Suprapubic skin (tissue), 4 donors: ENCODE measurements around the gene ZFR2. TPM values are rescaled to one million over a fixed set of nuclear protein-coding genes. Genes with fewer than 3 reads are reported as not detected.

Experiments
- DNase-seq, 2 donors: peaks; one replicate each; pipeline ENCODE4 v3.0.0-alpha.2; 2019; ENCODE audit warnings: low spot score in 2 of 2
- H3K27ac ChIP-seq: fragments of 200-600 bp; sonication (generic); one replicate; pipeline ENCODE4 v1.5.1; 2019
- H3K27me3 ChIP-seq: fragments of 200-600 bp; sonication (generic); one replicate; pipeline ENCODE4 v1.5.1; 2019
- H3K36me3 ChIP-seq: fragments of 200-600 bp; sonication (generic); one replicate; pipeline ENCODE4 v1.5.1; 2019
- H3K4me1 ChIP-seq: fragments of 200-600 bp; sonication (generic); one replicate; pipeline ENCODE4 v1.5.1; 2019
- H3K4me3 ChIP-seq: fragments of 200-600 bp; sonication (generic); one replicate; pipeline ENCODE4 v1.5.1; 2019; ENCODE audit warnings: mild to moderate bottlenecking
- H3K9me3 ChIP-seq: fragments of 200-600 bp; sonication (generic); one replicate; pipeline ENCODE4 v1.5.1; 2019
- EP300 ChIP-seq: sonication (generic); formaldehyde crosslinking; IDR thresholded peaks from one replicate; pipeline ENCODE4 v1.6.1; 2017; ENCODE audit warnings: antibody characterized with exemption
- POLR2A ChIP-seq, 2 donors: fragments of 450-650 bp; IDR thresholded peaks; one replicate each; pipeline ENCODE4 v1.6.1; 2017; ENCODE audit warnings: antibody characterized with exemption in 2 of 2, mild to moderate bottlenecking in 2 of 2, moderate library complexity in 2 of 2
- POLR2AphosphoS5 ChIP-seq, 3 donors: sonication (generic); formaldehyde crosslinking; IDR thresholded peaks; one replicate each; pipeline ENCODE4 v1.6.1; 2017; ENCODE audit warnings: antibody characterized with exemption in 3 of 3
- WGBS: methylation state at CpG from one replicate; pipeline ENCODE4 v1.1.5; 2018; 5-methylcytosine and 5-hydroxymethylcytosine counted together
- total RNA-seq, 4 donors: library from RNA; depleted of rRNA; stranded (reverse); fragments of >200 nt; gene quantifications; one replicate each; pipeline ENCODE4 v1.1.0, GENCODE V29; 2016
- TF ChIP-seq, protein P1 (sequence below), 2 donors: fragments of 200-600 bp in 1 of 2; fragments of 450-650 bp in 1 of 2; sonication (generic) in 1 of 2; IDR thresholded peaks; one replicate each; pipeline ENCODE4 v1.5.1; 2016 to 2019; ENCODE audit warnings: antibody characterized with exemption in 2 of 2, mild to moderate bottlenecking in 1 of 2, moderate library complexity in 1 of 2

Gene ZFR2
- total RNA-seq, 4 donors from 2014 or later = 2.5 to 4.8 TPM; not detected in 2

DNA sequence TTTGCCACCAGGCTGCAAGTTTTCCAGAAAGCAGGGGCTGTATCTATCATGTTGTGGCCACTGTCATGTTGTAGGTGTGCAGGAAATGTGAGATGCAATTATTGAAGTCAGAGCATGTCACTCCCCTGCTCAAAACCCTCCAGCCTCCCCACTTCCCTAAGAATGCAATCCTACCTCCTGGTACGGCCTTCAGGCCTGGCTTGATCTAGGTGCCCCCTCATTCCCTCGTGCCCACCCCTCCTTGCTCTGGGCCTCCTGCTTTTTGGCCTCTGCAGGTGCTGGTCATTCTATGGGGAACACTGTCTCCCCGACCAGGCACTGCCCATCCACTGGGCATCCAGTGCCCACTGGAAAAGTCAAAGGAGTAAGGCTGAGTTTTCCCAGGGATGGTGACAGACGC is 54.2 kb downstream of the ZFR2 start:
- WGBS = 90% methylated on average over 4 of the region's 4 CpGs
- TF ChIP-seq, protein P1, sequence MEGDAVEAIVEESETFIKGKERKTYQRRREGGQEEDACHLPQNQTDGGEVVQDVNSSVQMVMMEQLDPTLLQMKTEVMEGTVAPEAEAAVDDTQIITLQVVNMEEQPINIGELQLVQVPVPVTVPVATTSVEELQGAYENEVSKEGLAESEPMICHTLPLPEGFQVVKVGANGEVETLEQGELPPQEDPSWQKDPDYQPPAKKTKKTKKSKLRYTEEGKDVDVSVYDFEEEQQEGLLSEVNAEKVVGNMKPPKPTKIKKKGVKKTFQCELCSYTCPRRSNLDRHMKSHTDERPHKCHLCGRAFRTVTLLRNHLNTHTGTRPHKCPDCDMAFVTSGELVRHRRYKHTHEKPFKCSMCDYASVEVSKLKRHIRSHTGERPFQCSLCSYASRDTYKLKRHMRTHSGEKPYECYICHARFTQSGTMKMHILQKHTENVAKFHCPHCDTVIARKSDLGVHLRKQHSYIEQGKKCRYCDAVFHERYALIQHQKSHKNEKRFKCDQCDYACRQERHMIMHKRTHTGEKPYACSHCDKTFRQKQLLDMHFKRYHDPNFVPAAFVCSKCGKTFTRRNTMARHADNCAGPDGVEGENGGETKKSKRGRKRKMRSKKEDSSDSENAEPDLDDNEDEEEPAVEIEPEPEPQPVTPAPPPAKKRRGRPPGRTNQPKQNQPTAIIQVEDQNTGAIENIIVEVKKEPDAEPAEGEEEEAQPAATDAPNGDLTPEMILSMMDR (IDR thresholded peaks at IDR 0.05) = no peak
- TF ChIP-seq POLR2A (IDR thresholded peaks at IDR 0.05) (no peak), EP300 (no peak), POLR2AphosphoS5 (IDR thresholded peaks at IDR 0.05) (no peak)
- H3K4me1 ChIP-seq = peaks cover 9% of the 10 kb centered on the region
- H3K4me3 ChIP-seq = no peak overlapping the region
- no peaks in the 10 kb centered on the region for H3K36me3 ChIP-seq
- no peak for DNase-seq
- H3K9me3 ChIP-seq = no peaks in the 10 kb centered on the region
- peaks cover 10% of the 10 kb centered on the region for H3K27me3 ChIP-seq
- no peak overlapping the region for H3K27ac ChIP-seq

DNA sequence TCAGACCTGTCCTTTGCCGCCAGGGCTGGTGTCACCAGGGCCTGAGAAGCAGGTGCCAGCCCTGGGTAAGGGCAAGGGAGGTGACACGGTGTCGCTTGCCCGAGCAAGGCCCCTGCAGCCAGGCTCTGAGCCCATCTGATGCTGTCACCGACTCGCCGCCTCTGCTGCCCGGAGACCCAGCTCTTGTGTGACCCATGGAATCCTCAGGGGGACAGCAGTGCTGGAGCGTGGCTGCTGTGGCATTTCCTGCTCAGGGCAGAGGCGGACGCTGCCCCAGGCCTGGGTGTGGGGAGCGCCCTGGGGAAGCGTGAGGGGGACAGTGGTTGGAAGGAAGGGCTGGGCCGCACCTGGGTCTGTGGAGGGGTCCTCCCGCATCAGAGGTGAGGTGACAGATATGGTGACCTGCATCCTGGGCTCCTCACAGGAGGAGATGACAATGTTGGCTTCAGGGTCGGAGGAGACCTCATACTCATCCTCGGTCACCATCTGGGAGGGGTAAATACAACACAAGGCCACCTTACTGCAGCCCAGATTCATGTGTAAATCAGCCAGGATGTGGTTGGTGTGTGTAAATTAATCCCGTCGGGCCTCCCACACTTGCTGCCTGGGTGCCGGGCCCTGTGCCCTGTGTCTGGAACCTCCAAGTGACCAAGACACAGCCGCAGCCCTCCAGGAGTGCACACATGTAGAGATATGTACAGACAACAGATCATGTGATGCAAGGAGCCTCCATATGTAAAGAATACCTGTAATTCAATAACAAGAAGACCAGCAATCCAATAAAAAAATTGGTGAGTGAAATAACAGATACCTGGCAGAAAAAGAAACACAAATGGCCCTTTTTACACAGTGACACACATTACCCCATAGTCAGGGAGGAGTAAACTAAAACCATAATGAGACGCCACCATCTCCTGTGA is 55.1 kb downstream of the ZFR2 start:
- Histone ChIP-seq H3K9me3 (no peaks in the 10 kb centered on the region), H3K27ac (no peak overlapping the region), H3K27me3 (peaks cover 10% of the 10 kb centered on the region), H3K4me1 (peaks cover 7% of the 10 kb centered on the region), H3K4me3 (no peak overlapping the region), H3K36me3 (no peaks in the 10 kb centered on the region)
- 80% methylated on average over 13 of the region's 22 CpGs for WGBS
- TF ChIP-seq POLR2A (IDR thresholded peaks at IDR 0.05) (no peak), EP300 (no peak), POLR2AphosphoS5 (IDR thresholded peaks at IDR 0.05) (no peak)
- TF ChIP-seq, protein P1 (IDR thresholded peaks at IDR 0.05) = no peak
- DNase-seq = no peak

DNA sequence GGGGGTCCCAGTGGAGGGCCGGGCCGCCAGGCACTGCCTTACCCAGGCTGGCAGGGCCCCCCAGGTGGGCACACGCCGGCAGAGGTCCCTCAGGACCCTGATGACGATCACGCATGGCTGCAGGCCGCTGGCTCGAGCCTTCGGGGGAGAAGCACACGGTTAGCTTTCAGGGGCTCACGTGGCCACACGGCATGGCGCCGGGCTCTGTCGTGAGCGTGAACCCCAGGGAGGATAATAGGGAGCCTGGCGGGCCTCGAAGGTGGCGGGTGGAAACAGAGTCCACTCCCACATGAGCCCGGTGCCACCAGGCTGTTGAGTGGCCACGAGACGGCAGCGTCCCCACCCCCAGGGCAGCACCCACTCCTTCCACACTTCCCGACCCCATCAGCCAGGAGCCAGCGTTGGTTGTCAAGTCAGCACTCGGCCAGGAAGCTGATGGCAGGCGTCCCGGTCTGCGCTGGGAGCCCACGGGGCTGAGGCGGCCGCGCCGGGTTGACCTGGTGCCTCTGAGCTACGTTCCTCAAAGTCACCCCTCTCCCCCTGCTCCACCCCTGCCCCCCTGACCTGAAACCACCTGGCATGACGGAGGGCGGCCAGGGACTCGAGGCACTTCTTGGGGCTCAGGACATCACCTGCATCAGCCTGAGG is 58.0 kb downstream of the ZFR2 start:
- no peaks in the 10 kb centered on the region for H3K9me3 ChIP-seq
- H3K27me3 ChIP-seq = peaks cover 10% of the 10 kb centered on the region
- WGBS = 69% methylated on average over 18 of the region's 38 CpGs
- H3K27ac ChIP-seq = no peak overlapping the region
- TF ChIP-seq, protein P1 (IDR thresholded peaks at IDR 0.05) = no peak
- no peak for TF ChIP-seq POLR2A (IDR thresholded peaks at IDR 0.05)
- TF ChIP-seq POLR2AphosphoS5 (IDR thresholded peaks at IDR 0.05) = no peak
- TF ChIP-seq EP300 = no peak
- peaks cover 5% of the 10 kb centered on the region for H3K4me1 ChIP-seq
- H3K4me3 ChIP-seq = no peak overlapping the region
- DNase-seq = no peak
- H3K36me3 ChIP-seq = no peaks in the 10 kb centered on the region

DNA sequence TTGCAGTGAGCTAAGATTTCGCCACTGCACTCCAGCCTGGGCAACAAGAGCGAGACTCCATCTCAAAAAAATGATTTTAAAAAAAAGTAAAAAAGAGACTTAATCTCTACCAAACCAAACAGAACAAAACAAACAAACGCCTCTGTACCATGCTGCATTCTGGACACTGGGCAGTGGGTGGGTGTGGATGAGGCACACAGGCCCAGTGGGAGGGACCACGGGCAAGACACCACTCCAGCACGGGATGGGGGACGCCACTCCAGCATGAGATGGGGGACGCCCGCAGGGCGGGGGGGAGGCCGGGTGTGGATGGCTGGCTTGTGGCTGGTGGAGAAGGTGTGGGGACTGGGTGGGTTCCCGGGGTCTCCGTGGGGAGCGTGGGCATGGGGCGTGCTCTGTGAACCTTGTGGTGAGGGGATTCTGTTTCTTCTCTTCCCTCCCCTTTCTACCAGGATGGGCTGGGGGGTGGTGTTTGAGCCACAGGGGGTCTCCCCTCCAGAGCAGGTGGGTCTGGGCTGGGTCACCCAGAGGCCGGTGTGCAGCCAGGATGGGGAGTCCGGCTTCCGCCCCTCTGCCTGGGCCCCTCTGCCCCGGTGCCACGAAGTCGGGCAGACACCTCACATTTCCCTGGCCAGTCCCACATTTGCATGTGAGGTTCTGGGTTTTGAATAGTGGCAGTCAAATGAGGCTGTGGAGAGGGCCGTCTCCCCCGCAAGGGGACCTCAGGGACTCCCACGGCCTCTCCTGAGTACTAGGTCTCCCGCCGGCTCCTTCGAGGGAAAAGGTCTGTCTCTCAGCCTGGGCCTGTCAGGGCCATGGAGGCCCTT is 58.7 kb downstream of the ZFR2 start:
- WGBS = 82% methylated on average over 25 of the region's 26 CpGs
- DNase-seq = no peak
- TF ChIP-seq, protein P1 (IDR thresholded peaks at IDR 0.05) = no peak
- TF ChIP-seq EP300 (no peak), POLR2AphosphoS5 (IDR thresholded peaks at IDR 0.05) (no peak), POLR2A (IDR thresholded peaks at IDR 0.05) (no peak)
- H3K36me3 ChIP-seq = no peaks in the 10 kb centered on the region
- H3K27me3 ChIP-seq = peaks cover 10% of the 10 kb centered on the region
- no peak overlapping the region for H3K4me3 ChIP-seq
- H3K4me1 ChIP-seq = peaks cover 5% of the 10 kb centered on the region
- H3K27ac ChIP-seq = no peak overlapping the region
- no peaks in the 10 kb centered on the region for H3K9me3 ChIP-seq
